Measurements from ENCODE around the gene CYP2A13. TPM values are rescaled to one million over a fixed set of nuclear protein-coding genes. Genes with fewer than 3 reads are reported as not detected.

CYP2A13 gene
- total RNA-seq, 1 donor from 2014 or later: not detected

DNA sequence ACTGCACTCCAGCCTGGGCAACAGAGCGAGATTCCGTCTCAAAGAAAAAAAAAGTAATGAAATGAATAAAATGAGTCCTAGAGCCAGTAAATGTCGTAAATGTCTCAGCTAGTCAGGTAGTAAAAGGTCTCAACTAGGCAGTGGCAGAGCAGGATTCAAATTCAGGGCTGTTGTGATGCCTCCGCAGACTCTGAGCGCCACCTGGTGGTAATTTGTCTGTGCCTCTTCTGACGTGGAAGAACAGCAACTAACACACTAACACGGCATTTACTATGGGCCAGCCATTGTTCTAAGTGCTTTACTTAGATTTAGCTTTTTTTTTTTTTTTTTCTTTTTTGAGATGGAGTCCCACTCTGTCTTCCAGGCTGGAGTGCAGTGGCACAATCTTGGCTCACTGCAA, 56.2 kb downstream of the CYP2A13 start:
- H3K4me3 Mint-ChIP-seq (ENCODE audit: unreplicated experiment): no peak overlapping the region
- H3K4me1 Mint-ChIP-seq (ENCODE audit: unreplicated experiment): no peaks in the 10 kb centered on the region
- peaks cover 17% of the 10 kb centered on the region for H3K27me3 Mint-ChIP-seq (ENCODE audit: unreplicated experiment)
- peak; percentile 89 for DNase-seq (ENCODE audit: extremely low spot score, unreplicated experiment)
- no peaks in the 10 kb centered on the region for H3K36me3 Mint-ChIP-seq (ENCODE audit: unreplicated experiment)
- H3K9me3 Mint-ChIP-seq (ENCODE audit: unreplicated experiment): no peaks in the 10 kb centered on the region
- TF ChIP-seq, protein P1, sequence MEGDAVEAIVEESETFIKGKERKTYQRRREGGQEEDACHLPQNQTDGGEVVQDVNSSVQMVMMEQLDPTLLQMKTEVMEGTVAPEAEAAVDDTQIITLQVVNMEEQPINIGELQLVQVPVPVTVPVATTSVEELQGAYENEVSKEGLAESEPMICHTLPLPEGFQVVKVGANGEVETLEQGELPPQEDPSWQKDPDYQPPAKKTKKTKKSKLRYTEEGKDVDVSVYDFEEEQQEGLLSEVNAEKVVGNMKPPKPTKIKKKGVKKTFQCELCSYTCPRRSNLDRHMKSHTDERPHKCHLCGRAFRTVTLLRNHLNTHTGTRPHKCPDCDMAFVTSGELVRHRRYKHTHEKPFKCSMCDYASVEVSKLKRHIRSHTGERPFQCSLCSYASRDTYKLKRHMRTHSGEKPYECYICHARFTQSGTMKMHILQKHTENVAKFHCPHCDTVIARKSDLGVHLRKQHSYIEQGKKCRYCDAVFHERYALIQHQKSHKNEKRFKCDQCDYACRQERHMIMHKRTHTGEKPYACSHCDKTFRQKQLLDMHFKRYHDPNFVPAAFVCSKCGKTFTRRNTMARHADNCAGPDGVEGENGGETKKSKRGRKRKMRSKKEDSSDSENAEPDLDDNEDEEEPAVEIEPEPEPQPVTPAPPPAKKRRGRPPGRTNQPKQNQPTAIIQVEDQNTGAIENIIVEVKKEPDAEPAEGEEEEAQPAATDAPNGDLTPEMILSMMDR (IDR thresholded peaks at IDR 0.05): peak; percentile 79
- no peak overlapping the region for H3K27ac Mint-ChIP-seq (ENCODE audit: unreplicated experiment)

Other genes with a start within 250 kb of the CYP2A13 start
- not detected in 2 replicates for gene CYP2A6, start 238.0 kb upstream of the CYP2A13 start, total RNA-seq
- gene CYP2A7, start 206.2 kb upstream of the CYP2A13 start, total RNA-seq: not detected in 2 replicates
- gene CYP2B6, start 97.2 kb upstream of the CYP2A13 start, total RNA-seq: not detected in 2 replicates
- gene CYP2F1, start 26.0 kb downstream of the CYP2A13 start, total RNA-seq: not detected in 2 replicates
- not detected in 2 replicates for gene CYP2S1, start 104.8 kb downstream of the CYP2A13 start, total RNA-seq
- 250 and 265 TPM in 2 replicates for gene AXL, start 130.8 kb downstream of the CYP2A13 start, total RNA-seq
- gene HNRNPUL1, start 175.9 kb downstream of the CYP2A13 start, total RNA-seq: 226 and 237 TPM in 2 replicates
- gene CCDC97, start 221.7 kb downstream of the CYP2A13 start, total RNA-seq: 34.4 and 35.9 TPM in 2 replicates